GM12891 (cell line): Measurements from ENCODE around the gene PLA2G2C.

Source experiments
- POLR2A ChIP-seq: IDR thresholded peaks from 2 replicates; pipeline ENCODE4 v1.6.1; 2011; ENCODE audit warnings: low read depth, low read length, control low read depth
- POLR2AphosphoS5 ChIP-seq: IDR thresholded peaks from 2 replicates; pipeline ENCODE4 v1.6.1; 2011; ENCODE audit warnings: low read depth, low read length, control low read depth
- TAF1 ChIP-seq: IDR thresholded peaks from 2 replicates; pipeline ENCODE4 v1.6.1; 2011; ENCODE audit warnings: low read depth, low read length, control low read depth

DNA sequence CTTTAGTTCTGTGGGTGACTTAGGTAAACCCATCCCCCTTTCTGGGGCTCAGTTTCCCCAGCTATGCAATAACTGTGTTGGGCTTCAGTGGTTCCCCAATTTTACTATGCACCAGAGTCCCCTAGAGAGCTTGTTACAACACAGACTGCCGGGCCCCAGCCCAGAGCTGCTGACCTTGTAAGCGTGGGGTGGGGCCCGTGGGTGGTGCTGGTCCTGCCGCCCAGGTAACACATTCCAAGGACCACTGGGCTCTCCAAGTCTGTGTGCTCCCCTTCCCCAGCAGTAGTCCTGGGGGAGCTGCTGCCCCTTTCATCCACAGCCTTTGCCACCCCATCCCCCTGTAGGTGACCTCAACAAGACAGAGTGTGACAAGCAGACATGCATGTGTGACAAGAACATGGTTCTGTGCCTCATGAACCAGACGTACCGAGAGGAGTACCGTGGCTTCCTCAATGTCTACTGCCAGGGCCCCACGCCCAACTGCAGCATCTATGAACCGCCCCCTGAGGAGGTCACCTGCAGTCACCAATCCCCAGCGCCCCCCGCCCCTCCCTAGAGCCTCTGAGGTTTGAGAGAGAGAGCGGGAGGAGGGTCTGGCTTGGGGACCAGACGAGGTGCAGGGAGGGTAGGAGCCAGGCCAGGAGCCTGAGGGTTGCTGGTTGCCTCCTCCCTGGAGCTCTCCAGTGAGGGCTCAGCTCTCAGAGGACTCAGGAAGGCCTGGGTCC, 38.3 kb downstream of the PLA2G2C start:
- TF ChIP-seq POLR2A (no peak), POLR2AphosphoS5 (no peak), TAF1 (no peak)
